WTC11 (cell line): Measurements from ENCODE around the gene HDLBP.
"Not testable (repeated sequence)": the region's sequence is repeated elsewhere in the genome, so short reads cannot be mapped to it uniquely, and the experiment has no call there.

Experiments
- CTCF ChIP-seq: fragments of 200-600 bp; IDR thresholded peaks from 2 replicates; pipeline ENCODE4 v1.8.0; 2022; ENCODE audit warnings: antibody characterized with exemption
- ELF4 ChIP-seq: sonication (generic); formaldehyde crosslinking; IDR thresholded peaks from 2 replicates; pipeline ENCODE4 v1.8.1; 2022; ENCODE audit warnings: low read depth, mild to moderate bottlenecking, moderate library complexity, missing genetic modification reagents
- ESRRA ChIP-seq: sonication (generic); formaldehyde crosslinking; IDR thresholded peaks from 2 replicates; pipeline ENCODE4 v1.8.1; 2022; ENCODE audit warnings: mild to moderate bottlenecking, missing genetic modification reagents, borderline replicate concordance
- NR1H2 ChIP-seq: sonication (generic); formaldehyde crosslinking; IDR thresholded peaks from 2 replicates; pipeline ENCODE4 v1.9.0; 2021; ENCODE audit warnings: mild to moderate bottlenecking, moderate library complexity, missing genetic modification reagents
- NR2C2 ChIP-seq: sonication (generic); formaldehyde crosslinking; IDR thresholded peaks from 2 replicates; pipeline ENCODE4 v1.8.0; 2022; ENCODE audit warnings: mild to moderate bottlenecking, missing genetic modification reagents
- NR3C1 ChIP-seq: sonication (generic); formaldehyde crosslinking; conservative IDR thresholded peaks from 2 replicates; pipeline ENCODE4 v1.8.1; 2023; ENCODE audit warnings: low read depth, mild to moderate bottlenecking, missing genetic modification reagents
- USF1 ChIP-seq: sonication (generic); formaldehyde crosslinking; IDR thresholded peaks from 2 replicates; pipeline ENCODE4 v1.8.0; 2022; ENCODE audit warnings: mild to moderate bottlenecking, missing genetic modification reagents
- ZNF121 ChIP-seq: sonication (generic); formaldehyde crosslinking; IDR thresholded peaks from 2 replicates; pipeline ENCODE4 v1.8.0; 2023; ENCODE audit warnings: missing genetic modification reagents

GRCh38 chr2:241197246-241197645 lies 118.2 kb downstream of the HDLBP start:
- TF ChIP-seq ELF4; USF1 (CRISPR knock-in tag); ZNF121 (CRISPR knock-in tag); CTCF; NR3C1 (CRISPR knock-in tag); ESRRA (CRISPR knock-in tag); NR2C2 (CRISPR knock-in tag); NR1H2 (CRISPR knock-in tag): not testable (repeated sequence)
